ENCODE results near the gene GOLGA8N. TPM values are rescaled to one million over a fixed set of nuclear protein-coding genes. Genes with fewer than 3 reads are reported as not detected.

Gene GOLGA8N
- total and polyA plus RNA-seq, 2 of the 8 experiments (the other 6 are each of a cell fraction or from before 2014, with no cell fraction given): 0.54 to 0.99 TPM

GRCh38 chr15:32636908-32637567 is 43.8 kb downstream of the GOLGA8N start (continued):
- TF ChIP-seq CBX5 (IDR thresholded peaks at IDR 0.05; ENCODE audit: low read depth, low read length) (no peak), POLR2AphosphoS5 (IDR thresholded peaks at IDR 0.05; ENCODE audit: low read depth, low read length) (no peak)

All from H1 (cell line).